UCSD-AML1 (cell line): Measurements from ENCODE around the gene KNCN.

Experiments
- DNase-seq: peaks from one replicate; lab custom pipeline; 2025; ENCODE audit not compliant: unreplicated experiment; lab: John Stamatoyannopoulos, UW

The KNCN gene

GRCh38 chr1:46544561-46545240, 6.7 kb downstream of the KNCN start:
- DNase-seq, result no peak

GRCh38 chr1:46543761-46544560, 7.5 kb downstream of the KNCN start:
- no peak for DNase-seq

- no peak for DNase-seq
Measured at GRCh38 chr1:46543382-46543760, 8.1 kb downstream of the KNCN start.

- DNase-seq, result no peak
Measured at GRCh38 chr1:46539972-46540371, 11.5 kb downstream of the KNCN start.

GRCh38 chr1:46538147-46538546, 13.3 kb downstream of the KNCN start:
- DNase-seq, result no peak

- no peak for DNase-seq
Measured at GRCh38 chr1:46537651-46538050, 13.8 kb downstream of the KNCN start.

GRCh38 chr1:46536527-46536926, 14.9 kb downstream of the KNCN start:
- DNase-seq, result no peak

- DNase-seq, result peak; percentile 48
Measured at GRCh38 chr1:46535063-46535462, 16.4 kb downstream of the KNCN start.

- DNase-seq, result no peak
Measured at GRCh38 chr1:46533179-46533864, 18.1 kb downstream of the KNCN start.

- peak; percentile 65 for DNase-seq
Measured at GRCh38 chr1:46532498-46533178, 18.8 kb downstream of the KNCN start.

- no peak for DNase-seq
Measured at GRCh38 chr1:46532095-46532494, 19.4 kb downstream of the KNCN start.

GRCh38 chr1:46530791-46531409, 20.5 kb downstream of the KNCN start:
- no peak for DNase-seq

- no peak for DNase-seq
Measured at GRCh38 chr1:46530311-46530710, 21.1 kb downstream of the KNCN start.

- no peak for DNase-seq
Measured at GRCh38 chr1:46529031-46529630, 22.3 kb downstream of the KNCN start.

GRCh38 chr1:46528297-46528955, 23.0 kb downstream of the KNCN start:
- no peak for DNase-seq

GRCh38 chr1:46527474-46528296, 23.8 kb downstream of the KNCN start:
- peak; percentile 77 for DNase-seq

- no peak for DNase-seq
Measured at GRCh38 chr1:46526691-46527291, 24.7 kb downstream of the KNCN start.

GRCh38 chr1:46526013-46526690, 25.3 kb downstream of the KNCN start:
- DNase-seq, result no peak
